ENCODE measurements around the gene TREH. TPM values are rescaled to one million over a fixed set of nuclear protein-coding genes. Genes with fewer than 3 reads are reported as not detected.

Gene TREH
- total and polyA plus RNA-seq, 4 donors = 0.17 to 1.1 (median 0.19) TPM; not detected in 1

- WGBS, 2 donors = 82 to 87% methylated on average over 7 of the region's 7 CpGs
- no peaks in the 10 kb centered on the region for H3K27me3 ChIP-seq (ENCODE audit: control insufficient read depth in 3 of 3, insufficient read depth in 3 of 3, low read length in 2 of 3)
- no peak overlapping the region for H3K9ac ChIP-seq (ENCODE audit: insufficient read depth in 1 of 2, low read length in 2 of 2)
- no peaks in the 10 kb centered on the region for H3K4me1 ChIP-seq (ENCODE audit: control insufficient read depth in 5 of 5, insufficient read depth in 5 of 5, low read length in 5 of 5)
- H3K4me3 ChIP-seq = no peak overlapping the region
- peaks cover 0 to 2% (median 0%) of the 10 kb centered on the region in 4 donors for H3K9me3 ChIP-seq (ENCODE audit: control insufficient read depth in 4 of 4, insufficient read depth in 3 of 4, low read length in 3 of 4)
- no peak overlapping the region for H3K27ac ChIP-seq (ENCODE audit: low read depth in 1 of 2, low read length in 1 of 2)
- ATAC-seq (ENCODE audit: insufficient read depth, low FRiP score) (no peak), DNase-seq (no peak)
- H3K36me3 ChIP-seq (ENCODE audit: control insufficient read depth in 4 of 4, insufficient read depth in 4 of 4, low read length in 4 of 4) = no peaks in the 10 kb centered on the region
- no peak for TF ChIP-seq CTCF (IDR thresholded peaks at IDR 0.05; ENCODE audit: control extremely low read depth, extremely low read depth)
Measured at GRCh38 chr11:118699506-118700220, 20.2 kb upstream of the TREH start.

GRCh38 chr11:118697346-118697745, 17.9 kb upstream of the TREH start:
- DNase-seq = no peak
- 77 to 83% methylated on average over 8 of the region's 8 CpGs for WGBS, 2 donors
- peaks cover 0 to 2% (median 0%) of the 10 kb centered on the region in 4 donors for H3K9me3 ChIP-seq (ENCODE audit: control insufficient read depth in 4 of 4, insufficient read depth in 3 of 4, low read length in 3 of 4)
- no peak overlapping the region for H3K9ac ChIP-seq (ENCODE audit: insufficient read depth in 1 of 2, low read length in 2 of 2)
- H3K27me3 ChIP-seq (ENCODE audit: control insufficient read depth in 3 of 3, insufficient read depth in 3 of 3, low read length in 2 of 3) = no peaks in the 10 kb centered on the region
- no peak overlapping the region for H3K4me3 ChIP-seq
- no peak for ATAC-seq (ENCODE audit: insufficient read depth, low FRiP score)
- no peak for TF ChIP-seq CTCF (IDR thresholded peaks at IDR 0.05; ENCODE audit: control extremely low read depth, extremely low read depth)
- H3K36me3 ChIP-seq (ENCODE audit: control insufficient read depth in 4 of 4, insufficient read depth in 4 of 4, low read length in 4 of 4) = no peaks in the 10 kb centered on the region
- H3K27ac ChIP-seq (ENCODE audit: low read depth in 1 of 2, low read length in 1 of 2) = no peak overlapping the region
- H3K4me1 ChIP-seq (ENCODE audit: control insufficient read depth in 5 of 5, insufficient read depth in 5 of 5, low read length in 5 of 5) = no peaks in the 10 kb centered on the region

GRCh38 chr11:118696673-118697226, 17.3 kb upstream of the TREH start:
- TF ChIP-seq CTCF (IDR thresholded peaks at IDR 0.05; ENCODE audit: control extremely low read depth, extremely low read depth) = no peak
- ATAC-seq (ENCODE audit: insufficient read depth, low FRiP score) (no peak), DNase-seq (no peak)
- Histone ChIP-seq H3K9ac (ENCODE audit: insufficient read depth in 1 of 2, low read length in 2 of 2) (no peak overlapping the region), H3K4me1 (ENCODE audit: control insufficient read depth in 5 of 5, insufficient read depth in 5 of 5, low read length in 5 of 5) (no peaks in the 10 kb centered on the region), H3K36me3 (ENCODE audit: control insufficient read depth in 4 of 4, insufficient read depth in 4 of 4, low read length in 4 of 4) (no peaks in the 10 kb centered on the region), H3K27ac (ENCODE audit: low read depth in 1 of 2, low read length in 1 of 2) (no peak overlapping the region), H3K4me3 (no peak overlapping the region), H3K27me3 (ENCODE audit: control insufficient read depth in 3 of 3, insufficient read depth in 3 of 3, low read length in 2 of 3) (no peaks in the 10 kb centered on the region), H3K9me3 (ENCODE audit: control insufficient read depth in 4 of 4, insufficient read depth in 3 of 4, low read length in 3 of 4) (peaks cover 0 to 2% (median 0%) of the 10 kb centered on the region in 4 donors)
- WGBS, 2 donors = 93 to 94% methylated on average over 7 of the region's 7 CpGs

Data from lung (tissue), 12 donors.